Liver (tissue), 9 donors: ENCODE data around the gene MRPL27. TPM values are rescaled to one million over a fixed set of nuclear protein-coding genes. Genes with fewer than 3 reads are reported as not detected.

ENCODE experiments used
- DNase-seq: peaks from one replicate; pipeline ENCODE4 v3.0.0-alpha.2; 2017; ENCODE audit warnings: low spot score
- H3K27ac ChIP-seq, 2 donors: one replicate each; pipeline ENCODE4 v1.7.0; 2013; ENCODE audit warnings: inconsistent platforms in 2 of 2, low read length in 2 of 2, control low read depth in 1 of 2, low read depth in 1 of 2, mild to moderate bottlenecking in 1 of 2
- H3K27me3 ChIP-seq, 4 donors: one replicate each; pipeline versions ENCODE4 v1.6.1 to v1.7.0; 2013; ENCODE audit warnings: low read length in 3 of 4, inconsistent platforms in 1 of 4, mild to moderate bottlenecking in 1 of 4, moderate library complexity in 1 of 4; ENCODE audit not compliant: control insufficient read depth in 4 of 4, insufficient read depth in 4 of 4
- H3K36me3 ChIP-seq, 4 donors: one replicate each; pipeline versions ENCODE4 v1.6.1 to v1.7.0; 2013; ENCODE audit warnings: low read length in 3 of 4, mild to moderate bottlenecking in 3 of 4, low read depth in 1 of 4, moderate library complexity in 1 of 4; ENCODE audit not compliant: control insufficient read depth in 4 of 4, insufficient read depth in 3 of 4
- H3K4me1 ChIP-seq, 4 donors: one replicate each; pipeline versions ENCODE4 v1.6.1 to v1.7.0; 2013; ENCODE audit warnings: low read length in 3 of 4, mild to moderate bottlenecking in 3 of 4, moderate library complexity in 1 of 4; ENCODE audit not compliant: control insufficient read depth in 4 of 4, insufficient read depth in 4 of 4
- H3K4me3 ChIP-seq, 3 donors: one replicate each; pipeline versions ENCODE4 v1.6.1 to v1.7.0; 2013; ENCODE audit warnings: low read length in 3 of 3, control low read depth in 1 of 3, low read depth in 1 of 3, mild to moderate bottlenecking in 1 of 3
- H3K9ac ChIP-seq, 2 donors: one replicate each; pipeline ENCODE4 v1.7.0; 2013; ENCODE audit warnings: low read length in 2 of 2, mild to moderate bottlenecking in 2 of 2, moderate library complexity in 2 of 2, control low read depth in 1 of 2, low read depth in 1 of 2
- H3K9me3 ChIP-seq, 4 donors: one replicate each; pipeline versions ENCODE4 v1.6.1 to v1.7.0; 2013; ENCODE audit warnings: low read length in 3 of 4; ENCODE audit not compliant: control insufficient read depth in 4 of 4
- CTCF ChIP-seq: fragments of 150-350 bp; IDR thresholded peaks from 2 replicates; pipeline ENCODE4 v1.5.1; 2017; ENCODE audit warnings: improper control_type of control experiment, low read depth, low read length; ENCODE audit not compliant: missing input control
- EGR1 ChIP-seq, 2 donors: IDR thresholded peaks; 2 replicates each; pipeline ENCODE4 v1.6.1; 2016 to 2018; ENCODE audit warnings: antibody characterized with exemption in 2 of 2, low read depth in 2 of 2
- FOXA2 ChIP-seq: IDR thresholded peaks from 2 replicates; pipeline ENCODE4 v1.6.1; 2016; ENCODE audit warnings: antibody characterized with exemption
- GABPA ChIP-seq, 2 donors: IDR thresholded peaks in 1 of 2; conservative IDR thresholded peaks in 1 of 2; 2 replicates each; pipeline ENCODE4 v1.6.1; 2016; ENCODE audit warnings: antibody characterized with exemption in 2 of 2, mild to moderate bottlenecking in 1 of 2, moderate library complexity in 1 of 2
- HNF4A ChIP-seq, 2 donors: conservative IDR thresholded peaks; 2 replicates each; pipeline ENCODE4 v1.6.1; 2016; ENCODE audit warnings: antibody characterized with exemption in 2 of 2, mild to moderate bottlenecking in 2 of 2
- MAX ChIP-seq: IDR thresholded peaks from 2 replicates; pipeline ENCODE4 v1.6.1; 2016; ENCODE audit warnings: antibody characterized with exemption
- RAD21 ChIP-seq, 2 donors: IDR thresholded peaks; 2 replicates each; pipeline ENCODE4 v1.6.1; 2016; ENCODE audit warnings: antibody characterized with exemption in 2 of 2, mild to moderate bottlenecking in 2 of 2
- REST ChIP-seq: IDR thresholded peaks from 2 replicates; pipeline ENCODE4 v1.6.1; 2016; ENCODE audit warnings: antibody characterized with exemption, mild to moderate bottlenecking
- RXRA ChIP-seq, 2 donors: IDR thresholded peaks; 2 replicates each; pipeline ENCODE4 v1.6.1; 2017 to 2018; ENCODE audit warnings: antibody characterized with exemption in 2 of 2, mild to moderate bottlenecking in 1 of 2
- TAF1 ChIP-seq: conservative IDR thresholded peaks from 2 replicates; pipeline ENCODE4 v1.6.1; 2016; ENCODE audit warnings: antibody characterized with exemption, mild to moderate bottlenecking
- YY1 ChIP-seq: IDR thresholded peaks from 2 replicates; pipeline ENCODE4 v1.6.1; 2016; ENCODE audit warnings: antibody characterized with exemption, mild to moderate bottlenecking
- ZBTB33 ChIP-seq: IDR thresholded peaks from 2 replicates; pipeline ENCODE4 v1.6.1; 2016; ENCODE audit warnings: antibody characterized with exemption
- WGBS: extraction: QIAGEN DNeasy Blood & Tissue Kit; methylation state at CpG from one replicate; pipeline ENCODE4 v1.1.7; 2013; 5-methylcytosine and 5-hydroxymethylcytosine counted together
- polyA plus RNA-seq, 2 donors: library from polyadenylated mRNA; stranded (reverse) in 1 of 2; unstranded in 1 of 2; fragments of 200-250 nt in 1 of 2; fragments of >200 nt in 1 of 2; fragmentation: Nextera tagmentation in 1 of 2; extraction: Ambion mirVana in 1 of 2; gene quantifications; one replicate each; pipeline versions ENCODE4 v1.2.1 to v1.2.3, GENCODE V29; 2013 to 2015
- total RNA-seq, 2 donors: library from RNA; depleted of rRNA; stranded (reverse); fragments of >200 nt; gene quantifications; one replicate each; pipeline ENCODE4 v1.2.3, GENCODE V29; 2014
- TF ChIP-seq, protein P1 (sequence below): IDR thresholded peaks from 2 replicates; pipeline ENCODE4 v1.6.1; 2016; ENCODE audit warnings: antibody characterized with exemption
- donor health status: healthy.
- donor health status: healthy.
- donor health status: healthy.
- donor health status: healthy.
- donor health status: healthy.

Gene MRPL27
- total and polyA plus RNA-seq, 4 donors = 25.9 to 87.1 (median 53.5) TPM

DNA sequence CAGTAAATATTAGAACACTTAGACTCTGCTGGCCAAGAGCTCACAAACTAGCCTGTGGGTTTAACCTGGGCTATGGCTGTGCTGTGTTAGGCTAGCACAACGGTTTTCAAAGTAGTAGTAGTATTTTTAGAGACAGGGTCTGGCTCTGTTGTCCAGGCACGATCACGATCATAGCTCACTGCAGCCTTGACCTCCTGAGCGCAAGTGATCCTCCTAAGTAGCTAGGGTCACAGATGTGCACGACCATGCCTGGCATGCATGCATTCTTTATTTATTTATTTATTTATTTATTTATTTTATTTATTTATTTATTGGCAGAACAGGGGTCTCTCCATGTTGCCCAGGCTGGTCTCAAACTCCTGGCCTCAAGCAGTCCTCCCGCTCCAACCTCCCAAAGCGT lies 10.3 kb downstream of the MRPL27 start:
- Histone ChIP-seq H3K9me3 (no peaks in the 10 kb centered on the region), H3K27me3 (no peaks in the 10 kb centered on the region), H3K27ac (no peak overlapping the region), H3K9ac (no peak overlapping the region), H3K4me3 (no peak overlapping the region), H3K36me3 (peaks cover 2 to 36% (median 20%) of the 10 kb centered on the region in 4 donors), H3K4me1 (peaks cover 0 to 6% (median 3%) of the 10 kb centered on the region in 4 donors)
- no peak for DNase-seq
- no peak for TF ChIP-seq YY1
- TF ChIP-seq RXRA (IDR thresholded peaks at IDR 0.05) = no peak
- TF ChIP-seq TAF1 = no peak
- TF ChIP-seq MAX = no peak
- WGBS = 68% methylated on average over 7 of the region's 7 CpGs

DNA sequence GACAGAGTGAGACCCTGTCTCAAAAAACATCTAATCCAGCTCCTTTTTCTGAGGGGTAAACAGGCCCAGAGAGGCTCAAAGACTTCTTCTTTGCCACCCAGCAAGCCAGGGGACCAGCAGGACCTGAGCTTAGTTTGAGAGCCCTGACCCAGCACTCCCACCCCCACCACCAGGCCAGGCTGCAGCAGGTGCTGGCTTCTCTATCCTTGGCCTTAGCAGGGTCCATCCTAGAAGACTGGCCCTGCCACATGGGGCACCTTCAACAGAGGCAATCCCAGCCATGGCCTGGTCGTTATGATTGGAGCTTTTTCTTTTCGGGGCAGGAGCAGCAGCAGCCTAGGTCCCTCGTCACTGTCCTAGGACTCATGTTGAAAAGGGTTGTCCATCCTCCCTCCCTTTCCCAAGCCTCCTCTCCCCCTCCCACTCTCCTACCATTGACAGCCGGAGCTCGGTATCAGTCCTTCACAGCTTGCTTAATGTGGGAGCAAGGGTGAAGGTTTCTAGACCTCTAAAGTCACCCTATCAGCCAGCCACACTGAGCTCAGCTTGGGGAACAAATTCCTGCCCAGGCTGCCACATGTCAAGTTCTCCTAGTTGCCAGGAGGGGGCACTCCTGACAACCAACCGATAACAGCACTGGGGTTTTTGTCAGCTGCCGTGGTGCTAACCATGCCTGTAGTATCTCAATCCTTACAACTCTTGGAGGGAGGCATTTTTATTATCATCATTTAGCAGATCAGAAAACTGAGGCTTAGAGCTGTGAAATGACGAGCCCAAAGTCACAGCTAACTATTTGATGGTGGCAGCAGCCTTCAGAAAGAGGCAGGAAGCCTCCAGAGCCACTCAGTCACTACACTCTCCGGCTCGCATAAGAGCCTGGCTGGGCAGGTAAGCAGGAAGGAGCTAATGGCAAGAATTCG lies 11.2 kb downstream of the MRPL27 start:
- no peak overlapping the region for H3K9ac ChIP-seq
- DNase-seq = peak; percentile 68
- 29% methylated on average over 11 of the region's 11 CpGs for WGBS
- no peak overlapping the region for H3K4me3 ChIP-seq
- H3K36me3 ChIP-seq = peaks cover 0 to 31% (median 16%) of the 10 kb centered on the region in 4 donors
- no peaks in the 10 kb centered on the region for H3K9me3 ChIP-seq
- H3K4me1 ChIP-seq = peaks cover 0 to 6% (median 3%) of the 10 kb centered on the region in 4 donors
- H3K27me3 ChIP-seq = no peaks in the 10 kb centered on the region
- no peak overlapping the region for H3K27ac ChIP-seq
- TF ChIP-seq GABPA (IDR thresholded peaks at IDR 0.05 in 1 of 2, conservative IDR thresholded peaks at IDR 0.05 in 1 of 2) (no peak), CTCF (peak; percentile 76), RAD21 (IDR thresholded peaks at IDR 0.05) (peak; percentile 82 to 87), HNF4A (conservative IDR thresholded peaks at IDR 0.05) (no peak), REST (no peak), FOXA2 (no peak), EGR1 (IDR thresholded peaks at IDR 0.05; ENCODE audit: low read depth in 2 of 2) (no peak), RXRA (IDR thresholded peaks at IDR 0.05) (no peak), ZBTB33 (no peak)
- TF ChIP-seq, protein P1, sequence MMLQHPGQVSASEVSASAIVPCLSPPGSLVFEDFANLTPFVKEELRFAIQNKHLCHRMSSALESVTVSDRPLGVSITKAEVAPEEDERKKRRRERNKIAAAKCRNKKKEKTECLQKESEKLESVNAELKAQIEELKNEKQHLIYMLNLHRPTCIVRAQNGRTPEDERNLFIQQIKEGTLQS = no peak
